LNCAP (cell line): ENCODE data around the gene SLC24A4.

Experiments
- TF ChIP-seq, protein P1 (sequence below): fragments of 450-650 bp; IDR thresholded peaks from 2 replicates; pipeline ENCODE4 v1.5.1; 2017; ENCODE audit warnings: mild to moderate bottlenecking

SLC24A4 gene

GRCh38 chr14:92462568-92462967 lies 139.6 kb downstream of the SLC24A4 start:
- TF ChIP-seq, protein P1, sequence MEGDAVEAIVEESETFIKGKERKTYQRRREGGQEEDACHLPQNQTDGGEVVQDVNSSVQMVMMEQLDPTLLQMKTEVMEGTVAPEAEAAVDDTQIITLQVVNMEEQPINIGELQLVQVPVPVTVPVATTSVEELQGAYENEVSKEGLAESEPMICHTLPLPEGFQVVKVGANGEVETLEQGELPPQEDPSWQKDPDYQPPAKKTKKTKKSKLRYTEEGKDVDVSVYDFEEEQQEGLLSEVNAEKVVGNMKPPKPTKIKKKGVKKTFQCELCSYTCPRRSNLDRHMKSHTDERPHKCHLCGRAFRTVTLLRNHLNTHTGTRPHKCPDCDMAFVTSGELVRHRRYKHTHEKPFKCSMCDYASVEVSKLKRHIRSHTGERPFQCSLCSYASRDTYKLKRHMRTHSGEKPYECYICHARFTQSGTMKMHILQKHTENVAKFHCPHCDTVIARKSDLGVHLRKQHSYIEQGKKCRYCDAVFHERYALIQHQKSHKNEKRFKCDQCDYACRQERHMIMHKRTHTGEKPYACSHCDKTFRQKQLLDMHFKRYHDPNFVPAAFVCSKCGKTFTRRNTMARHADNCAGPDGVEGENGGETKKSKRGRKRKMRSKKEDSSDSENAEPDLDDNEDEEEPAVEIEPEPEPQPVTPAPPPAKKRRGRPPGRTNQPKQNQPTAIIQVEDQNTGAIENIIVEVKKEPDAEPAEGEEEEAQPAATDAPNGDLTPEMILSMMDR = no peak

DNA sequence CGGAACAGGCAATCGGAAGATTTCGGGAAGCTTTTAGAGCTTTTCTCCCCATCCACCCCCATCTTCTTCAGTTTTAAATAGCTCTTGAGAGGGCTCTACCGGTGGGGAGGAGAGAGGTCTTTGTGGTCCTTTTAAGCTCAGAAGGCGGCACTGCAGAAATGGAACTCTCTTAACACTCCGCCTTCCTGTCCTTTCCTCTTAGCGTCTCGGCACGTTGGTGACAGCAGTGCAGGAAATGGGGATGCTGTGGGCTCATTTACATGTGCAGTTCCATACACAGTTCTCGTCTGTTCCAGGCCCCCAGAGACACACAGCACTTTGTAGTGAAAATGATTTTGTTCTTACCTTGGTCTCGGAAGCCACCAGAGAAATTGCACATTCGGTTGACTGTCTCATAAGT lies 140.2 kb downstream of the SLC24A4 start:
- TF ChIP-seq, protein P1 = no peak

GRCh38 chr14:92464156-92464555 lies 141.2 kb downstream of the SLC24A4 start:
- TF ChIP-seq, protein P1 = no peak

DNA sequence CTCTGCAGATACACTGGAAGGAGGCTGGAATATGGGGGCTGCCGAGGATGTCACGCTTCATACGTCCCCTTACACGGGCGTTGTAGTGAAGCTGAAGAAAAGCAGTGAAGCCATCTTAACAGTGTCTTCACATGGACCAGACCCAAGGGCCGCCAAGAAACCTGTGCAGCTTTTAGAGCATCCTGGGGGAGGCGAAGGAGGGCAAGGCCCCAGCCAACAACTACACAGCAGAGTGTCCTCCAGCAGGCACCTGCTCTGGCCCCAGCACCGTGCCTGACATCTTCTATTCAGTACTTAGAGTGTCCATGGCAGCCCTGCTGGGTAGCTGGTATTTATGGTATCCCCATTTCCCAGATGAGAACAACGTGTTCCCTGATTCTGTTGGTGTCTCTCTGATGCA lies 141.8 kb downstream of the SLC24A4 start:
- TF ChIP-seq, protein P1 = no peak

DNA sequence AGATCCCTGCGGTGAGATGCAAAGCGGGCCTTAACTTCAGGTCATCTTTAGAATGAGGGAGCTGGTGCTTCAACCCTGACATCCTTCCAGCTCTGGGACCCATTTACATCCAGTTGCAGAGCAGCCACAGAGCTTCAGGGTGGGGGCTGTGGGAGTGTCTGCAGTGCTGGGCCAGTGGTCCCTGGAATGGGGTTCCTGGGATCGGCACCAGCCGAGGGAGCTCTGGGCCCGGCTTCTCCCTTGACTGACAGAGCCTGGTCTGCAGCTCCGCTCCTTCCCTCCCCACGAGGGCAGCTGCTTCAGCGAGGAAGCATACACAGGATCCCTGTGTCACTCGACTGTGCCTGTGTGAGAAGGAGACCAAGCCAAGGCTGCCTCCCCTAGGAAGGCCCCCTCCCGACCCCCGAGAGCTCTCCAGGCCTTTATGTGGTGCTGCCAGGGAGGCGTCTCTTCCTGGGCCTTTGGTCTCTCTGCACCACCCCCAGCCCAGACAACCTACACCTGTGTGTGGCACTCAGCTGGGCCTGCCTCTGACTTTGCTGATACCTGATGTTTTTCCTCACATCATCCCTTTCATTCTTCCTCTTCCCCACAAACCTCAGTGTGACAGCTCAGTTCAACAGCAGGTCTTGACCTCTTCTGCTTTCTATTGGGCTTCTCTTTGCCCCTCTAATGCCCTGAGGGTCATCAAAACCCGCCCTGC lies 142.5 kb downstream of the SLC24A4 start:
- TF ChIP-seq, protein P1 = no peak

DNA sequence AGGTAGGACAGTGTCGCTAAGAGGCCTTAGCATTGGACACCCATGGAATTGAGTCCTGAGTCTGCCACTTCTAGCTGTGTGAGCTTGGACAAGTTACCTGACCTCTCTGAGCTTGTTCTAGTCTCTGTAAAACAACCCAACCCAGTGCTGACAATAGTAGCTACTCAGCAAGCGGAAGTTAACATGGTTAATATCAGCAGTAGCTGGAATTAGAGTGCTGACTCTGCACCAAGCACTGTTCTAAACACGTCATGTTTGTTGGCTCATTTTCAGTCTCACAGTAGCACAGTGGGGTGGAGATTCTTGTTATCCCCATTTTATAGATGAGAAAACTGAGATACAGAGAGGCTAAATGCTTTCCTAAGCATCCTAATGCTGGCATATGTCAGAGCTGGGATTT lies 143.1 kb downstream of the SLC24A4 start:
- TF ChIP-seq, protein P1 = no peak

DNA sequence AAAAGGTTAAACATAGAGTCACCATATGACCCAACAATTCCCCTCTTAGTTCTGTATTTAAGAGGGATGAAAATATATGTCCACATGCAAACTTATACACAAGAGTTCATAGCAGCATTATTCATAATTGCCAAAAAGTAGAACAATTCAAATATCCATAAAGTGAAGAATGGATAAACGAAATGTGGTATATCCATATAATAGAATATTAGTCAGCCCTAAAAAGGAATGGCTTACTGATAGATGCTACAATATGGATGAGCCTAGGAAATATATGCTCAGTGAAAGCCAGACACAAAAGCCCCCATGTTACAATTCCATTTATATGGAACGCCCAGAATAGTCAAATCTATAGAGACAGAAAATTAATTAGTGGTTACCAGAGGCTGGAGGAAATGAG lies 146.6 kb downstream of the SLC24A4 start:
- TF ChIP-seq, protein P1 = no peak

GRCh38 chr14:92470215-92470614 lies 147.2 kb downstream of the SLC24A4 start:
- TF ChIP-seq, protein P1 = no peak
